ENCODE measurements around the gene WNT7A.

The WNT7A gene

GRCh38 chr3:13785853-13786436 is 93.9 kb downstream of the WNT7A start:
- no peak overlapping the region for H3K4me3 ChIP-seq (ENCODE audit: insufficient read depth, low read depth, low read length)
- H3K9me3 ChIP-seq (ENCODE audit: control insufficient read depth, low read length) = no peaks in the 10 kb centered on the region
- H3K27ac ChIP-seq (ENCODE audit: insufficient read depth, low read depth, low read length, poor library complexity, severe bottlenecking) = no peak overlapping the region
- peaks cover 41% of the 10 kb centered on the region for H3K4me1 ChIP-seq (ENCODE audit: control insufficient read depth, insufficient read depth, low read length)
- no peaks in the 10 kb centered on the region for H3K36me3 ChIP-seq (ENCODE audit: control insufficient read depth, insufficient read depth, low read length)
- H3K27me3 ChIP-seq (ENCODE audit: control insufficient read depth, insufficient read depth, low read length, poor library complexity, severe bottlenecking) = no peaks in the 10 kb centered on the region
- WGBS, 2 experiments = 50 to 56% methylated on average over 13 of the region's 13 CpGs

GRCh38 chr3:13785351-13785750 is 94.5 kb downstream of the WNT7A start:
- Histone ChIP-seq H3K27me3 (ENCODE audit: control insufficient read depth, insufficient read depth, low read length, poor library complexity, severe bottlenecking) (no peaks in the 10 kb centered on the region), H3K4me3 (ENCODE audit: insufficient read depth, low read depth, low read length) (no peak overlapping the region), H3K36me3 (ENCODE audit: control insufficient read depth, insufficient read depth, low read length) (no peaks in the 10 kb centered on the region), H3K27ac (ENCODE audit: insufficient read depth, low read depth, low read length, poor library complexity, severe bottlenecking) (no peak overlapping the region), H3K4me1 (ENCODE audit: control insufficient read depth, insufficient read depth, low read length) (peaks cover 39% of the 10 kb centered on the region), H3K9me3 (ENCODE audit: control insufficient read depth, low read length) (no peaks in the 10 kb centered on the region)
- WGBS, 2 experiments = 22 to 24% methylated on average over 7 of the region's 7 CpGs

DNA sequence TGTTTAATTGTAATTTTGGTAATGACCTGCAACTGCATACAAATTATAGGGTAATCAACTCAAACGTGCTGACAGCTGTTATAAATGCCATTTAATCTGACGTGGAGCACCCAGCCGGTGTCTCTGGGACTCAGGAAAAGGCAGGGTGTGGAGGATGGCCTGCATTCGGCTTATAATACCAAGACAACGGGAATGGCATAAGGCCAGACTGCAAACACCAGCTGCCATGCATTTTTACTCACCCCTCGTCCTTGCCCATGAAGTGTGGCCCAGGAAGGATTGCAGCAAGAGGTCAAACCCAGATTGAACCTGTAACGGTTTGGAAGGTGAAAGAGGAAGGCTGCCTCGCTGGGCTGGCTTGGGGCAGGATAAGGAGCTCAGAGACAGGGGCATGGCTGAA is 96.4 kb downstream of the WNT7A start:
- Histone ChIP-seq H3K27ac (ENCODE audit: insufficient read depth, low read depth, low read length, poor library complexity, severe bottlenecking) (no peak overlapping the region), H3K4me1 (ENCODE audit: control insufficient read depth, insufficient read depth, low read length) (peaks cover 32% of the 10 kb centered on the region), H3K36me3 (ENCODE audit: control insufficient read depth, insufficient read depth, low read length) (no peaks in the 10 kb centered on the region), H3K9me3 (ENCODE audit: control insufficient read depth, low read length) (no peaks in the 10 kb centered on the region), H3K4me3 (ENCODE audit: insufficient read depth, low read depth, low read length) (no peak overlapping the region), H3K27me3 (ENCODE audit: control insufficient read depth, insufficient read depth, low read length, poor library complexity, severe bottlenecking) (no peaks in the 10 kb centered on the region)
- 93 to 94% methylated on average over 8 of the region's 8 CpGs for WGBS, 2 experiments

GRCh38 chr3:13782501-13782900 is 97.4 kb downstream of the WNT7A start:
- H3K9me3 ChIP-seq (ENCODE audit: control insufficient read depth, low read length) = no peaks in the 10 kb centered on the region
- H3K27ac ChIP-seq (ENCODE audit: insufficient read depth, low read depth, low read length, poor library complexity, severe bottlenecking) = no peak overlapping the region
- 80 to 82% methylated on average over 11 of the region's 11 CpGs for WGBS, 2 experiments

GRCh38 chr3:13781417-13781816 is 98.5 kb downstream of the WNT7A start:
- H3K4me1 ChIP-seq (ENCODE audit: control insufficient read depth, insufficient read depth, low read length) = peaks cover 23% of the 10 kb centered on the region
- no peaks in the 10 kb centered on the region for H3K36me3 ChIP-seq (ENCODE audit: control insufficient read depth, insufficient read depth, low read length)
- no peaks in the 10 kb centered on the region for H3K27me3 ChIP-seq (ENCODE audit: control insufficient read depth, insufficient read depth, low read length, poor library complexity, severe bottlenecking)
- no peaks in the 10 kb centered on the region for H3K9me3 ChIP-seq (ENCODE audit: control insufficient read depth, low read length)
- 91 to 92% methylated on average over 5 of the region's 5 CpGs for WGBS, 2 experiments
- no peak overlapping the region for H3K4me3 ChIP-seq (ENCODE audit: insufficient read depth, low read depth, low read length)
- no peak overlapping the region for H3K27ac ChIP-seq (ENCODE audit: insufficient read depth, low read depth, low read length, poor library complexity, severe bottlenecking)

More at GRCh38 chr3:13782501-13782900, 97.4 kb downstream of the WNT7A start:
- no peak overlapping the region for H3K4me3 ChIP-seq (ENCODE audit: insufficient read depth, low read depth, low read length)
- H3K36me3 ChIP-seq (ENCODE audit: control insufficient read depth, insufficient read depth, low read length) = no peaks in the 10 kb centered on the region
- H3K27me3 ChIP-seq (ENCODE audit: control insufficient read depth, insufficient read depth, low read length, poor library complexity, severe bottlenecking) = no peaks in the 10 kb centered on the region
- peaks cover 32% of the 10 kb centered on the region for H3K4me1 ChIP-seq (ENCODE audit: control insufficient read depth, insufficient read depth, low read length)

GRCh38 chr3:13780432-13781176 is 99.3 kb downstream of the WNT7A start:
- no peak overlapping the region for H3K4me3 ChIP-seq (ENCODE audit: insufficient read depth, low read depth, low read length)
- no peaks in the 10 kb centered on the region for H3K27me3 ChIP-seq (ENCODE audit: control insufficient read depth, insufficient read depth, low read length, poor library complexity, severe bottlenecking)
- H3K27ac ChIP-seq (ENCODE audit: insufficient read depth, low read depth, low read length, poor library complexity, severe bottlenecking) = no peak overlapping the region
- no peaks in the 10 kb centered on the region for H3K9me3 ChIP-seq (ENCODE audit: control insufficient read depth, low read length)
- peaks cover 15% of the 10 kb centered on the region for H3K4me1 ChIP-seq (ENCODE audit: control insufficient read depth, insufficient read depth, low read length)
- H3K36me3 ChIP-seq (ENCODE audit: control insufficient read depth, insufficient read depth, low read length) = no peaks in the 10 kb centered on the region
- WGBS, 2 experiments = 75 to 79% methylated on average over 11 of the region's 11 CpGs

DNA sequence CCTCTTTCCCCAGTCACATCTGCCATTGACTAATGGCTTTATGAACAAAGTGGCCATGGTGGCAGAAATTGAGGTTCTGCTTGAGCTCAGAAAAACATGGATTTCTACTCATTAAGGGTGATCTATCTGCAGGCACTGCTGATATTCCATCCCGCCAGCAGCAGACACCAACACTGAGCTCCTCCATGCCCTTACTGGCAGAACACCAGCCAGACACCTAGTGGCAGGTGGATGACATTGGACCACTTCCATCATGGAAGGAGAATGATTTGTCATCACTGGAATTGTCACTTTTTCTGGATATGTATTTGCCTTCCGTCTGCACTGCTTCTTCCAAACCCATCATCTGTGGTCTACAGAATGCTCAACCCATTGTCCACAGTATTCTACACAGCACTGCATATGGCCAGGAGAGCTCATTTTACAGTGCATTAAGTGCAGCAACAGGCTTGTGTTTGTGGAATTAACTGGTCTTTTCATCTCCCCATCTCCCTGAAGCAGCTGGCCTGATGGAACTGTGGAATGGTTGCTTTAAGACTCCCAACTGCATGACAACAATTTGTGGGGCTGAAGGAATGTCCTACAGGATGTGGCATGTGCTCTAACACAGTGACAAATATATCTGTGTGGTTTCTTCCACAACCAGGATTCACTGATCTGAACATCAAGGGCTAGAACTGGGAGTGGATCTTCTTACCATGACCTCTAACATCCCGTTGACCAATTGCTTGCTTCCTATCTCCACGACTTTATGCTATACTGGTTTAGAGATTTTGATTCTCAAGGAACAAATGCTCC is 103.4 kb downstream of the WNT7A start:
- H3K27me3 ChIP-seq (ENCODE audit: control insufficient read depth, insufficient read depth, low read length, poor library complexity, severe bottlenecking) = no peaks in the 10 kb centered on the region
- no peak overlapping the region for H3K4me3 ChIP-seq (ENCODE audit: insufficient read depth, low read depth, low read length)
- no peaks in the 10 kb centered on the region for H3K36me3 ChIP-seq (ENCODE audit: control insufficient read depth, insufficient read depth, low read length)
- 89 to 90% methylated on average over 4 of the region's 4 CpGs for WGBS, 2 experiments
- H3K9me3 ChIP-seq (ENCODE audit: control insufficient read depth, low read length) = no peaks in the 10 kb centered on the region
- H3K4me1 ChIP-seq (ENCODE audit: control insufficient read depth, insufficient read depth, low read length) = no peaks in the 10 kb centered on the region
- H3K27ac ChIP-seq (ENCODE audit: insufficient read depth, low read depth, low read length, poor library complexity, severe bottlenecking) = no peak overlapping the region

GRCh38 chr3:13772885-13773745 is 106.8 kb downstream of the WNT7A start:
- Histone ChIP-seq H3K27me3 (ENCODE audit: control insufficient read depth, insufficient read depth, low read length, poor library complexity, severe bottlenecking) (no peaks in the 10 kb centered on the region), H3K4me1 (ENCODE audit: control insufficient read depth, insufficient read depth, low read length) (peaks cover 4% of the 10 kb centered on the region), H3K9me3 (ENCODE audit: control insufficient read depth, low read length) (no peaks in the 10 kb centered on the region), H3K36me3 (ENCODE audit: control insufficient read depth, insufficient read depth, low read length) (no peaks in the 10 kb centered on the region), H3K27ac (ENCODE audit: insufficient read depth, low read depth, low read length, poor library complexity, severe bottlenecking) (no peak overlapping the region), H3K4me3 (ENCODE audit: insufficient read depth, low read depth, low read length) (no peak overlapping the region)
- WGBS, 2 experiments = 96% methylated on average over 18 of the region's 18 CpGs

- no peaks in the 10 kb centered on the region for H3K9me3 ChIP-seq (ENCODE audit: control insufficient read depth, low read length)
- H3K4me1 ChIP-seq (ENCODE audit: control insufficient read depth, insufficient read depth, low read length) = peaks cover 4% of the 10 kb centered on the region
- no peaks in the 10 kb centered on the region for H3K27me3 ChIP-seq (ENCODE audit: control insufficient read depth, insufficient read depth, low read length, poor library complexity, severe bottlenecking)
- 93% methylated on average over 7 of the region's 7 CpGs for WGBS, 2 experiments
- no peak overlapping the region for H3K4me3 ChIP-seq (ENCODE audit: insufficient read depth, low read depth, low read length)
- no peaks in the 10 kb centered on the region for H3K36me3 ChIP-seq (ENCODE audit: control insufficient read depth, insufficient read depth, low read length)
- no peak overlapping the region for H3K27ac ChIP-seq (ENCODE audit: insufficient read depth, low read depth, low read length, poor library complexity, severe bottlenecking)
Measured at GRCh38 chr3:13772321-13772745, 107.5 kb downstream of the WNT7A start.

All from ectodermal cell (in vitro differentiated cells).